Activated naive CD4-positive, alpha-beta T cell treated with anti-CD3 and anti-CD28 coated beads, Interleukin-2, amount 50 U/mL, for 72 hours (primary cell): Measurements from ENCODE around the gene ANKRD61. TPM values are rescaled to one million over a fixed set of nuclear protein-coding genes. Genes with fewer than 3 reads are reported as not detected.
"Not testable (repeated sequence)": the region's sequence is repeated elsewhere in the genome, so short reads cannot be mapped to it uniquely, and the experiment has no call there.

ENCODE experiments used
- ATAC-seq, 2 donors: fragments of 150-1000 bp; cut with Tn5 transposase; 2 replicates each; pipeline ENCODE4 v1.10.0; 2021; ENCODE audit warnings: mild to moderate bottlenecking in 2 of 2, moderate library complexity in 2 of 2
- DNase-seq, 2 donors: peaks; one replicate each; pipeline ENCODE4 v3.0.0; 2021 to 2022; ENCODE audit warnings: low spot score in 2 of 2
- H3K27ac Mint-ChIP-seq, 2 donors: one replicate each; pipeline ENCODE4 v1.8.0; 2022; ENCODE audit warnings: mild to moderate bottlenecking in 2 of 2, mixed read lengths in 2 of 2
- H3K36me3 Mint-ChIP-seq, 2 donors: one replicate each; pipeline ENCODE4 v1.8.0; 2022; ENCODE audit warnings: mixed read lengths in 2 of 2
- H3K9me3 Mint-ChIP-seq, 2 donors: one replicate each; pipeline ENCODE4 v1.8.0; 2022; ENCODE audit warnings: mixed read lengths in 2 of 2
- total RNA-seq, 2 donors: library from RNA; stranded (reverse); gene quantifications; one replicate each; pipeline ENCODE4 v1.2.3, GENCODE V29; 2022

ANKRD61 gene
- total RNA-seq, 2 donors from 2014 or later, result 0.33 TPM; not detected in 1

DNA sequence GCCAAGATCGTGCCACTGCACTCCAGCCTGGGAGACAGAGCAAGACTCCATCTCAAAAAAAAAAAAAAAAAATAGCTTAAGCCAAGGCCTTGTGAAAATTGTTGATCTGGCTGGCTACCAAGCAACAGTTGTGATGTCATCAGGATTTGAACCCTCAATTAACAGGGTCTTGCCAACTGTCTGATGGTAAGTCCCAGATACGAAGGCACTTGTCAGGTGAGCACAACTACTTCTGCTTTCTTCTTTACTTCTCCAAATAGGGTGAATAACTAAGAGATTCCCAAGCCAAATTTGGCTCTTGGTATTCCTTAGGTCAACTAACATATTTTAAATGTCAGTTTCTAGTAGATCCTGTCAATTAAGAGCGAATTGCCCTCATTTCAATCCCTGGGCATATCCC, 47.4 kb downstream of the ANKRD61 start:
- Mint-ChIP-seq H3K36me3 (no peaks in the 10 kb centered on the region), H3K9me3 (no peaks in the 10 kb centered on the region), H3K27ac (no peak overlapping the region)
- no peak for ATAC-seq
- no peak for DNase-seq

- not testable (repeated sequence) for H3K36me3 Mint-ChIP-seq, DNase-seq, ATAC-seq, H3K27ac Mint-ChIP-seq, H3K9me3 Mint-ChIP-seq
Measured at GRCh38 chr7:6083047-6083446, 51.9 kb downstream of the ANKRD61 start.

Other genes with a start within 250 kb of the ANKRD61 start
- 10 to 100 TPM; 42.1 to 43.8 TPM for gene RNF216, start 249.7 kb upstream of the ANKRD61 start, total RNA-seq
- gene OCM, start 150.6 kb upstream of the ANKRD61 start, total RNA-seq, result not detected
- 10 to 100 TPM; 78.8 to 97.3 TPM for gene CCZ1, start 132.6 kb upstream of the ANKRD61 start, total RNA-seq
- gene RSPH10B, start 60.7 kb upstream of the ANKRD61 start, total RNA-seq, result under 1 TPM in 1 of 2 donors, not detected in 1; 0.43 TPM
- gene PMS2, start 22.3 kb upstream of the ANKRD61 start, total RNA-seq, result 10 to 100 TPM; 18.1 to 24.0 TPM
- 10 to 100 TPM; 31.5 to 41.2 TPM for gene AIMP2, start 22.1 kb upstream of the ANKRD61 start, total RNA-seq
- gene EIF2AK1, start 27.8 kb downstream of the ANKRD61 start, total RNA-seq, result 100 to 1,000 TPM; 120 to 131 TPM
- 10 to 100 TPM in 1 of 2 donors, 1 to 10 TPM in 1; 9.3 to 11.6 TPM for gene USP42, start 73.6 kb downstream of the ANKRD61 start, total RNA-seq
- 1 to 10 TPM; 1.2 to 2.4 TPM for gene CYTH3, start 241.2 kb downstream of the ANKRD61 start, total RNA-seq